ENCODE results near the gene SFPQ.

SFPQ gene

GRCh38 chr1:35180776-35181374 lies 12.1 kb downstream of the SFPQ start:
- TF ChIP-seq, protein P1, sequence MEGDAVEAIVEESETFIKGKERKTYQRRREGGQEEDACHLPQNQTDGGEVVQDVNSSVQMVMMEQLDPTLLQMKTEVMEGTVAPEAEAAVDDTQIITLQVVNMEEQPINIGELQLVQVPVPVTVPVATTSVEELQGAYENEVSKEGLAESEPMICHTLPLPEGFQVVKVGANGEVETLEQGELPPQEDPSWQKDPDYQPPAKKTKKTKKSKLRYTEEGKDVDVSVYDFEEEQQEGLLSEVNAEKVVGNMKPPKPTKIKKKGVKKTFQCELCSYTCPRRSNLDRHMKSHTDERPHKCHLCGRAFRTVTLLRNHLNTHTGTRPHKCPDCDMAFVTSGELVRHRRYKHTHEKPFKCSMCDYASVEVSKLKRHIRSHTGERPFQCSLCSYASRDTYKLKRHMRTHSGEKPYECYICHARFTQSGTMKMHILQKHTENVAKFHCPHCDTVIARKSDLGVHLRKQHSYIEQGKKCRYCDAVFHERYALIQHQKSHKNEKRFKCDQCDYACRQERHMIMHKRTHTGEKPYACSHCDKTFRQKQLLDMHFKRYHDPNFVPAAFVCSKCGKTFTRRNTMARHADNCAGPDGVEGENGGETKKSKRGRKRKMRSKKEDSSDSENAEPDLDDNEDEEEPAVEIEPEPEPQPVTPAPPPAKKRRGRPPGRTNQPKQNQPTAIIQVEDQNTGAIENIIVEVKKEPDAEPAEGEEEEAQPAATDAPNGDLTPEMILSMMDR (IDR thresholded peaks at IDR 0.05; ENCODE audit: low read depth, low read length) = no peak
- H3K4me3 ChIP-seq (replicated peaks in 1 of 2; ENCODE audit: low read depth in 2 of 2, low read length in 2 of 2) = no peak overlapping the region
- no peak for DNase-seq (ENCODE audit: low read depth in 2 of 2)

DNA sequence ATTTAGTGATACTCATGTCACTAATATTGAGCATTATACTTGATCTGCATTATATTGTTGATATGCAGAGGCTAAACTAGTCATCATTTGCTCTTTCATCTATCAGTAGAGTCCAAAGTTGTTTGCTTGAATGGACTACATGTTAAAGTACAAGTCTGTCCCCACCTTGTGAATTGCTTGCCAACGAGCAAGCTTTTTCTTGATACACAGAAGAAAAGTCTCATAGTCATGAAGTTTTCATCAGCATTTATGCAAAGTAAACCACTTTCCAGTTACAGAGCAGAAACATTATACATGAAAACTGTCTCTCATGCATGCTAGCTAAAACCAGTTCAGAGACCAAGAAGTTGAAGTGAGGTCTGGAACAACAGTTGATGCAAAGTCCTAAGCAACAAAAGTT lies 13.0 kb downstream of the SFPQ start:
- TF ChIP-seq, protein P1 (IDR thresholded peaks at IDR 0.05; ENCODE audit: low read depth, low read length) = no peak
- DNase-seq (ENCODE audit: low read depth in 2 of 2) = no peak
- no peak overlapping the region for H3K4me3 ChIP-seq (replicated peaks in 1 of 2; ENCODE audit: low read depth in 2 of 2, low read length in 2 of 2)

DNA sequence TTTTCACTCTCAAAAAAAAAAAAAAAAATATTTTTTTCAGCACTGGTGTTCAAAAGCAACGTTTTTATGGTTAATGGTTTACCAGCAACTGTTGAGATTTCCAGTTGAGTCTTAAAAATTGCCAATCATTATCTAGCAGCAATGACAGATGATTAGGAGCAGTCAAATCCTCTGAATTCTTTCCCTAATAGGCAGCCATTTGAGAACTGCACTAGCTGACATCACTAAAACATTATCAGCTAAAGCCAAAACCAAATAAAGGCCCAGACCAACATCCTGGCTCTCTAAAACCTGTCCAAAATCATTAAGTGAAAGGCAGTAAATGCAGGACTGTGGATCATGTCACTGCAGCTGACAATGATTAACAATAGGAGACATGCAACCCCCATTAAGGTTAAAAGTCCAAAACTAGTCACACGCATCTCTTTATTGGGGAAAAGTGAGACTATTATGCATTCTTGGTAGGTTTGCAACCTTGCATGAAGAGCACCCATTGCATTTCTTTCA lies 14.0 kb downstream of the SFPQ start:
- DNase-seq (ENCODE audit: low read depth in 2 of 2) = no peak
- TF ChIP-seq, protein P1 (IDR thresholded peaks at IDR 0.05; ENCODE audit: low read depth, low read length) = no peak
- no peak overlapping the region for H3K4me3 ChIP-seq (replicated peaks in 1 of 2; ENCODE audit: low read depth in 2 of 2, low read length in 2 of 2)

DNA sequence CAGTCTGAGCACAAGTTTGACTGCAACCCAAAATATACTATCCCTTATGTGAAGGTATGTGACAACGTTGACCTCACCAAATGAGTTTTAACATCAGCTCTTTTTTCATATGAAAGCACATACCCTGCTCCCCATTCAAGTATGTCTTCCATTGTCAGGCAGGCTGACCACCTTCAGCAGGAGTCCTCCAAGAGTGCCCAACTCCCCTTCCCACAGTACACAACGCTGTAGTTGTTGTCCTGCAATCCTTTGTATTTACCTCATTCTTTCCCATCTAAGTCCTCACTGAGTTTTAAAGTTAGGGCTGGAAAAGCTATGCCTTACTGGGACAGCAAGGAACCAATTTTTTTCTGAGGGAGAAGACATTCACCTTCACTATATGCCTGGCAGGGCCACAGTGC lies 14.7 kb downstream of the SFPQ start:
- TF ChIP-seq, protein P1 (IDR thresholded peaks at IDR 0.05; ENCODE audit: low read depth, low read length) = no peak
- no peak for DNase-seq (ENCODE audit: low read depth in 2 of 2)
- H3K4me3 ChIP-seq (replicated peaks in 1 of 2; ENCODE audit: low read depth in 2 of 2, low read length in 2 of 2) = no peak overlapping the region

- no peak for DNase-seq (ENCODE audit: low read depth in 2 of 2)
- TF ChIP-seq, protein P1 (IDR thresholded peaks at IDR 0.05; ENCODE audit: low read depth, low read length) = no peak
- H3K4me3 ChIP-seq (replicated peaks in 1 of 2; ENCODE audit: low read depth in 2 of 2, low read length in 2 of 2) = no peak overlapping the region
These were observed 15.6 kb downstream of the SFPQ start for GRCh38 chr1:35177237-35177786.

- DNase-seq (ENCODE audit: low read depth in 2 of 2) = no peak
- TF ChIP-seq, protein P1 (IDR thresholded peaks at IDR 0.05; ENCODE audit: low read depth, low read length) = no peak
- H3K4me3 ChIP-seq (replicated peaks in 1 of 2; ENCODE audit: low read depth in 2 of 2, low read length in 2 of 2) = no peak overlapping the region
These were observed 17.3 kb downstream of the SFPQ start for GRCh38 chr1:35175602-35176001.

Measured in cardiac fibroblast (primary cell).